Measurements from ENCODE around the gene RAMAC. TPM values are rescaled to one million over a fixed set of nuclear protein-coding genes. Genes with fewer than 3 reads are reported as not detected.

The RAMAC gene
- total RNA-seq, 1 experiment from 2014 or later, result 31.5 TPM

DNA sequence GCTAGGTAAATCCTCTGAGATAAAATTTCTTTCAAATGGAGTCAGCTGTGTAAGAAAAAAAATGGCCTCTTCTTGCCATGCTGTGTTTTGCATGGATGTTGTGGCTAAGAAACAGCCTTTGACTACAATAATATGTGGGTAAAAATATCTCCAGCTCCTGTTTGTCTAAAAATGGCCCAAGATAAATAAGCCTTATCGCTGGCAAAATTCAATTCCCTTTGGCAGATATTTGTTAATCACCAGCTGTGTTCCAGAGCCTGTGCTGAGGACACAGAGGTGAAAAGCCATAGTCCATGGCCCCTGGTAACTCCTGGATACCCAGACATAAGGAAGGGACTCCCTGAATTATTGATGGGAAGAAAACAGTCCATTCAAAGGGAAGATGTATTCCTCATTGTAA is 15.3 kb upstream of the RAMAC start:
- TF ChIP-seq, protein P1, sequence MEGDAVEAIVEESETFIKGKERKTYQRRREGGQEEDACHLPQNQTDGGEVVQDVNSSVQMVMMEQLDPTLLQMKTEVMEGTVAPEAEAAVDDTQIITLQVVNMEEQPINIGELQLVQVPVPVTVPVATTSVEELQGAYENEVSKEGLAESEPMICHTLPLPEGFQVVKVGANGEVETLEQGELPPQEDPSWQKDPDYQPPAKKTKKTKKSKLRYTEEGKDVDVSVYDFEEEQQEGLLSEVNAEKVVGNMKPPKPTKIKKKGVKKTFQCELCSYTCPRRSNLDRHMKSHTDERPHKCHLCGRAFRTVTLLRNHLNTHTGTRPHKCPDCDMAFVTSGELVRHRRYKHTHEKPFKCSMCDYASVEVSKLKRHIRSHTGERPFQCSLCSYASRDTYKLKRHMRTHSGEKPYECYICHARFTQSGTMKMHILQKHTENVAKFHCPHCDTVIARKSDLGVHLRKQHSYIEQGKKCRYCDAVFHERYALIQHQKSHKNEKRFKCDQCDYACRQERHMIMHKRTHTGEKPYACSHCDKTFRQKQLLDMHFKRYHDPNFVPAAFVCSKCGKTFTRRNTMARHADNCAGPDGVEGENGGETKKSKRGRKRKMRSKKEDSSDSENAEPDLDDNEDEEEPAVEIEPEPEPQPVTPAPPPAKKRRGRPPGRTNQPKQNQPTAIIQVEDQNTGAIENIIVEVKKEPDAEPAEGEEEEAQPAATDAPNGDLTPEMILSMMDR (IDR thresholded peaks at IDR 0.05; ENCODE audit: unreplicated experiment), result no peak
- CTCF ChIA-PET, result no interaction called here
- no peaks in the 10 kb centered on the region for H3K36me3 Mint-ChIP-seq (ENCODE audit: insufficient read depth, unreplicated experiment)
- BruUV-seq (replicated peaks), result no TSS peak
- no peaks in the 10 kb centered on the region for H3K27me3 Mint-ChIP-seq (ENCODE audit: unreplicated experiment)
- no peaks in the 10 kb centered on the region for H3K4me1 Mint-ChIP-seq (ENCODE audit: low read depth, unreplicated experiment)
- DNase-seq, result no peak
- H3K27ac Mint-ChIP-seq (ENCODE audit: unreplicated experiment), result no peak overlapping the region
- H3K4me3 Mint-ChIP-seq (ENCODE audit: low read depth, unreplicated experiment), result no peak overlapping the region
- intact Hi-C loops (cut with micrococcal nuclease; ENCODE audit: unreplicated experiment), result no loop called here
- H3K9me3 Mint-ChIP-seq (ENCODE audit: low read depth, unreplicated experiment), result no peaks in the 10 kb centered on the region

DNA sequence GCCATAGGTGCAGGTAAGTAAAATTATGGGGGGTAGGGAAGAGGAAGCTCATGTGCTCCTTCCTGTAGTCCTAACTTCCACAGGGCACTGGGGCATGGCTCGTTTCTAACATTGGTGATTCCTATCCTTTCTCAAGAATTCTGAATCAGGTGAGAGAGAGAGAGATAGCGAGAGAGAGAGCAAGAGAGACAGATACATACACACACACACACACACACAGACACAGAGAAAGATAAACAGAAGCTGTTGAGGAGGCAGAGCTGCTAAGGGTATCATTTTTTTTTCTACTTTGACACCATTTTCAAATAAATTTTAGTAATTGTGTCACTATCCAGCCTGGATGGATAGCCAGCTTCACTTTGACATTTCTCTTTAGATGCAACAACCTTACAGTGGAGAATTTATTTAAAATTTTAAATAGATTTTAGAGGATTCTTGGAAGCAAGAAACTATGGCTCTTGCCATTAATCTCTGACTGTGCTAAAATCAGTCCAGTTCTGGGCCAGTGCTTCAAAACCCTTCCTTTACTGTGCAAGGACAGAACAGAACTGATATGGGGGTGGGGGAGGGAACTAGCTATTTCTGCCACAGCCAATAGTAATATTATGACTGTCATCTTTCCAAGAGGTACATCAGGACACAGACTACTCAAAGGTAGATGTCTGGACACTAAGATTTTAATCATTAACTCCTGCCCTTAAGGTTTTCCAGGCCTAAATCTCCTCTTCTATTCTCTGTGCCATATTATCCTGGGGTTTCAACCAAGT is 14.6 kb upstream of the RAMAC start:
- no TSS peak for BruUV-seq (replicated peaks)
- no peak overlapping the region for H3K27ac Mint-ChIP-seq (ENCODE audit: unreplicated experiment)

DNA sequence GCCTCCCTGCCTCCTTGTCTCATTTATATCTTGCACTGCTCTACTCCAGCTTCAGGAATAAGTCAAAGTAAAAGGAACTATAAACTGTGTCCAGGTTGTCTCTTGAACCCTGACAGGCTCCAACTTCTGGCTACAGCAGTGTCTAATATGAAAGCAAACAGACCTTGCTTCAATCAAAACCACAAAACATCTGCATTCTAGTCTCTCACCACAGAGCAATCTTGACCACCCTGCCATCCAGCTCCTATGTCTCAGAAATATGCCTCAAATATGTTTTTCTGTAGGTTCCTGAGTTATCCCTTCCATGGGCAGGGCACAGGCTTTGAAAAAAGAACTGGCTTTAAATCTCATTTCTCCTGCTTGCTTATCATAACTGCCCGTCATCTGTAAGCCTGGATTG is 13.0 kb upstream of the RAMAC start:
- no peak for DNase-seq
- no peaks in the 10 kb centered on the region for H3K4me1 Mint-ChIP-seq (ENCODE audit: low read depth, unreplicated experiment)
- no peak overlapping the region for H3K4me3 Mint-ChIP-seq (ENCODE audit: low read depth, unreplicated experiment)
- H3K36me3 Mint-ChIP-seq (ENCODE audit: insufficient read depth, unreplicated experiment), result no peaks in the 10 kb centered on the region
- no peaks in the 10 kb centered on the region for H3K27me3 Mint-ChIP-seq (ENCODE audit: unreplicated experiment)
- no TSS peak for BruUV-seq (replicated peaks)
- H3K27ac Mint-ChIP-seq (ENCODE audit: unreplicated experiment), result no peak overlapping the region
- TF ChIP-seq, protein P1 (IDR thresholded peaks at IDR 0.05; ENCODE audit: unreplicated experiment), result no peak
- CTCF ChIA-PET, result interaction anchor here (1.7 kb wide), 1 partner anchor 140 kb away, joined by 5 read pairs; no protein-coding TSS in a partner anchor
- intact Hi-C loops (cut with micrococcal nuclease; ENCODE audit: unreplicated experiment), result no loop called here
- H3K9me3 Mint-ChIP-seq (ENCODE audit: low read depth, unreplicated experiment), result no peaks in the 10 kb centered on the region

More for the DNA sequence above, 14.6 kb upstream of the RAMAC start:
- no peaks in the 10 kb centered on the region for H3K27me3 Mint-ChIP-seq (ENCODE audit: unreplicated experiment)
- no peaks in the 10 kb centered on the region for H3K9me3 Mint-ChIP-seq (ENCODE audit: low read depth, unreplicated experiment)
- CTCF ChIA-PET, result no interaction called here
- no peaks in the 10 kb centered on the region for H3K4me1 Mint-ChIP-seq (ENCODE audit: low read depth, unreplicated experiment)
- intact Hi-C loops (cut with micrococcal nuclease; ENCODE audit: unreplicated experiment), result no loop called here
- no peak overlapping the region for H3K4me3 Mint-ChIP-seq (ENCODE audit: low read depth, unreplicated experiment)
- TF ChIP-seq, protein P1 (IDR thresholded peaks at IDR 0.05; ENCODE audit: unreplicated experiment), result no peak
- H3K36me3 Mint-ChIP-seq (ENCODE audit: insufficient read depth, unreplicated experiment), result no peaks in the 10 kb centered on the region
- no peak for DNase-seq

DNA sequence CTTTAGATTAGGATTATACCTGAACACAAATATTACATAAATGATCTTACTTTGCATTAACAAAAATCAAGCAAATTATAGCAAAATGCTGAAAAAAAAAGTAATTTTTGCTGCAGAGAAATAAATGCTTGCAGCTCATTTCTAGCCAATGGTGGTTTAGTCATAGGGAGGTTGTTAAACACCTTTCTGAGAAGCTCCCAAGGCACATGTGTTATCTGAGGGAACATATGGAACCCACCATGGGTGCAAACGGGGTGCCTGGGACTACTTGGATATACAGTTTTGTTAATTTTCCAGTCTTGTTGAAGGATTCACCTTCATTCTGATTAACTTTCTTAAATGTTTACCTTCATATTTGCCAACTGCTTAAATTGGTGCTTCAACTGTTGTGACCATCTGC is 8.9 kb upstream of the RAMAC start:
- no TSS peak for BruUV-seq (replicated peaks)

More for the DNA sequence above, 8.9 kb upstream of the RAMAC start:
- Mint-ChIP-seq H3K27ac (ENCODE audit: unreplicated experiment) (no peak overlapping the region), H3K36me3 (ENCODE audit: insufficient read depth, unreplicated experiment) (no peaks in the 10 kb centered on the region), H3K4me3 (ENCODE audit: low read depth, unreplicated experiment) (no peak overlapping the region), H3K9me3 (ENCODE audit: low read depth, unreplicated experiment) (no peaks in the 10 kb centered on the region), H3K4me1 (ENCODE audit: low read depth, unreplicated experiment) (no peaks in the 10 kb centered on the region), H3K27me3 (ENCODE audit: unreplicated experiment) (no peaks in the 10 kb centered on the region)
- CTCF ChIA-PET, result no interaction called here
- DNase-seq, result no peak
- TF ChIP-seq, protein P1 (IDR thresholded peaks at IDR 0.05; ENCODE audit: unreplicated experiment), result no peak
- intact Hi-C loops (cut with micrococcal nuclease; ENCODE audit: unreplicated experiment), result no loop called here

Data from Calu3 (cell line).